ENCODE measurements around the gene FGL2. TPM values are rescaled to one million over a fixed set of nuclear protein-coding genes. Genes with fewer than 3 reads are reported as not detected.

The FGL2 gene, protein sequence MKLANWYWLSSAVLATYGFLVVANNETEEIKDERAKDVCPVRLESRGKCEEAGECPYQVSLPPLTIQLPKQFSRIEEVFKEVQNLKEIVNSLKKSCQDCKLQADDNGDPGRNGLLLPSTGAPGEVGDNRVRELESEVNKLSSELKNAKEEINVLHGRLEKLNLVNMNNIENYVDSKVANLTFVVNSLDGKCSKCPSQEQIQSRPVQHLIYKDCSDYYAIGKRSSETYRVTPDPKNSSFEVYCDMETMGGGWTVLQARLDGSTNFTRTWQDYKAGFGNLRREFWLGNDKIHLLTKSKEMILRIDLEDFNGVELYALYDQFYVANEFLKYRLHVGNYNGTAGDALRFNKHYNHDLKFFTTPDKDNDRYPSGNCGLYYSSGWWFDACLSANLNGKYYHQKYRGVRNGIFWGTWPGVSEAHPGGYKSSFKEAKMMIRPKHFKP
- under 0.01 and 0.53 TPM in 2 replicates for total RNA-seq

DNA sequence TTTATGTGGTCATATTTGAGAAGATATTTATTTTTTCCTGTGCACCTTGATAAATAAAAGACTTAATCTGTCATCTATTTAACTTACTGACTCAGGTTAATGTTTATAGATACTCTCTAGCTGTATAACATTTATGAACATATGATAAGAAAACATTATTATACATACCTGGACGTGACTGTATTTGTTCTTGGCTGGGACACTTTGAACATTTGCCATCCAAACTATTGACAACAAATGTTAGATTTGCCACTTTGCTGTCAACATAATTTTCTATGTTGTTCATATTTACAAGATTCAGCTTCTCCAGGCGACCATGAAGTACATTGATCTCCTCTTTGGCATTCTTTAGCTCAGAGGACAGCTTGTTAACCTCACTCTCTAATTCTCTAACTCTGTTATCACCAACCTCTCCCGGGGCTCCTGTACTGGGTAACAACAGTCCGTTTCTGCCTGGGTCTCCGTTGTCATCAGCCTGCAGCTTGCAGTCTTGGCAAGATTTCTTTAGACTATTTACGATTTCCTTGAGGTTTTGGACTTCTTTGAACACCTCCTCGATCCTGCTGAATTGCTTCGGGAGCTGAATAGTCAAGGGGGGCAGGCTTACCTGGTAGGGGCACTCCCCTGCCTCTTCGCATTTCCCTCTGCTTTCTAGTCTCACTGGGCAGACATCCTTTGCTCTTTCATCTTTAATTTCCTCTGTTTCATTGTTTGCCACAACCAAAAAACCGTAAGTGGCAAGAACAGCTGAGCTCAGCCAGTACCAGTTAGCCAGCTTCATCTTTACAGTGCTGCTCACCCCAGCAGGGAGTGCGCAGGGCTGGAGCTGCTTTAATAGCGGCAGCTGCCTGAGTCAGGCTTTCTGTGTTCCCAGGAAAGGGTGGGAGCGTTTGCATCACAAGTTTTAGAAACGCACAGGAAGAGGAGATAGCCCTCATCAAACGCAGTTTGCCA, at the start of gene FGL2:
Gene FGL2, minus strand, starts transcription at position 807 of the 954 bp plus-strand sequence. Its CDS starts 26 bp downstream, at position 781.
- Histone ChIP-seq H3K36me3 (ENCODE audit: control insufficient read depth, insufficient read depth, low read length) (no peaks in the 10 kb centered on the region), H3K4me3 (ENCODE audit: low read depth, low read length) (no peak within 1 kb of the TSS), H3K27me3 (ENCODE audit: control insufficient read depth, insufficient read depth, low read length) (no peaks in the 10 kb centered on the region)
- TF ChIP-seq CTCF (IDR thresholded peaks at IDR 0.05; ENCODE audit: insufficient read depth, low read length, severe bottlenecking), result no peak
- FAIRE-seq (no peak), DNase-seq (ENCODE audit: low read depth) (peak; percentile 49)

DNA sequence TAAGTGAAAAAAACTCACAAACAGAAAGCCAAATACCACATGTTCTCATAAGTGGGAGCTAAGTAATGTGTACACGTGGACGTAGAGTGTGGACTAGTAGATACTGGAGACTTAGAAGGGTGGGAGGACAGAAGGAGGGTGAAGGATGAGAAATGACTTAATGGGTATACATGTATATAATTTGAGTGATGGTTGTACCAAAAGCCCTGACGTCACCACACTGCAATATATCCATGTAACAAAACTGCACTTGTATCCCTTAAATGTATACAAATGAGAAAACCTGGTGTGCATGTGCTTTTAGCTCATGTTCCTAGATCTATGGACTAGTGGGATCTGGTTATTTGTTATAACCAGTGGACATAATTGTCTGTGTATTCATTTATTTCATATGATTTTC, 48.5 kb upstream of the FGL2 start:
- no peak for TF ChIP-seq CTCF (IDR thresholded peaks at IDR 0.05; ENCODE audit: insufficient read depth, low read length, severe bottlenecking)
- FAIRE-seq, result no peak
- H3K27me3 ChIP-seq (ENCODE audit: control insufficient read depth, insufficient read depth, low read length), result no peaks in the 10 kb centered on the region

DNA sequence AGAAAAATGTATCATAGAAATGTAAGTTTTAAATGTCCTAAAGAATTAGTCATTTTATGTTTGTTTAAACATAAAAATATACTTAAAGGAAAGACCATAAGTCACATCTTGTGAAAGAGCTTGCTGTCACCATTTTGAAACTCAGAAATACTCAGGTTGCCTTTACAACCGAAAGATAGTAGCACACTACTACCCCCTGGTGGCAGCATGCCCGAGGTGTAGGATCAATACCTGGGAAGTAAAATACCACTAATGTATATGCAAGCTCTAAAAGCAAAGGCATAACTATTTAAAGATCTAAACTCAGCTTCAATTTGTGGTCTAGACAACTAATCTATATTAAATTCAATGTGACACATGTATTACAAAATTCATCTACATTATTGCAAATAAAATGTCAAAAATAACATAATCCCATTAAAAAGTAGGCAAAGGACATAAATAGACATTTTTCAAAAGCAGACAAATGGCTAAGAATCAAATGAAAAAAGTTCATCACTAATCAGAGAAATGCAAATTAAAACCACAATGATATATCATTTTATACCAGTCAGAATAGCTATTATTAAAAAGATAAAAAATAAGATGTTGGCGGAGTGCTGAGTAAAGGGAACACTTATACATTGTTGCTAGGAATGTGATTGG, 47.7 kb upstream of the FGL2 start:
- TF ChIP-seq CTCF (IDR thresholded peaks at IDR 0.05; ENCODE audit: insufficient read depth, low read length, severe bottlenecking), result peak; percentile 57
- no peaks in the 10 kb centered on the region for H3K36me3 ChIP-seq (ENCODE audit: control insufficient read depth, insufficient read depth, low read length)
- FAIRE-seq (no peak), DNase-seq (ENCODE audit: low read depth) (peak; percentile 78)
- no peak overlapping the region for H3K4me3 ChIP-seq (ENCODE audit: low read depth, low read length)
- no peaks in the 10 kb centered on the region for H3K27me3 ChIP-seq (ENCODE audit: control insufficient read depth, insufficient read depth, low read length)

More for the DNA sequence above, 48.5 kb upstream of the FGL2 start:
- H3K4me3 ChIP-seq (ENCODE audit: low read depth, low read length), result no peak overlapping the region
- H3K36me3 ChIP-seq (ENCODE audit: control insufficient read depth, insufficient read depth, low read length), result no peaks in the 10 kb centered on the region
- no peak for DNase-seq (ENCODE audit: low read depth)

GRCh38 chr7:77246026-77246640, 46.5 kb upstream of the FGL2 start:
- Histone ChIP-seq H3K4me3 (ENCODE audit: low read depth, low read length) (no peak overlapping the region), H3K27me3 (ENCODE audit: control insufficient read depth, insufficient read depth, low read length) (no peaks in the 10 kb centered on the region), H3K36me3 (ENCODE audit: control insufficient read depth, insufficient read depth, low read length) (no peaks in the 10 kb centered on the region)
- no peak for DNase-seq (ENCODE audit: low read depth)
- peak; percentile 32 for FAIRE-seq
- TF ChIP-seq CTCF (IDR thresholded peaks at IDR 0.05; ENCODE audit: insufficient read depth, low read length, severe bottlenecking), result no peak

DNA sequence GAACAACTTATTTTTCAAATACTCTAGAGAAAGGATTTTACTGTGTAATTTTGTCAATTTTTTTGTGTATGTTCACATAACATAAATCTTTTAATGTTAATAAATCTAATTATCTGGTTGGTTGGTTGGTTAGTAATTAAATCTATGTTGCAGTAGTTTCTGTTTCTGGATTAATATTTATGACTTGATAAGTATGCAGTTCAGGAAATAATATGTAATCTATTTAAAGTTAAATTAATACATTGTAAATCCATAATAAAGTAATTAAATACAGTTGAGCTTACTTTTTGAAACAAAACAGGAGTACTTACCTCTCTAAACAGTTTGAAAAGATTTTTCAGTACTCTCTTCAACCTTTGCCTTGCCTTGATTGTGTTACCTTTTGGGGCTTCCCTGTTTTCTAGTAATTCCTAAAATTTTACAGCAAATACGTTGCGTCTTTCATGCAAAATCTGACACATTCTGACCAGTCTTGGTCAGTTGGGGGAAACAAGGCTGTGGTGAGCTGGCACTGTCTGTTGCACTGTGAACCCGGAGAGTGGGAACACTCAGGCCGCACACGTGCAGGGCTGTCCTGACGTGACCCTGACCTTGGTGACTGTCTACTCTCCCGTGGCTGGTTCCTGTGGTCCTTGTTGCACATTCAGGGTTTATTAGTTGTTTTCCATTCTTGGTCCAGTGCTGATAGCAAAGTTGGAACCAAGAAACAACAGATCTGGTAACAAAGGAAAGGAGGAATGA, 45.6 kb upstream of the FGL2 start:
- no peaks in the 10 kb centered on the region for H3K27me3 ChIP-seq (ENCODE audit: control insufficient read depth, insufficient read depth, low read length)
- no peak for TF ChIP-seq CTCF (IDR thresholded peaks at IDR 0.05; ENCODE audit: insufficient read depth, low read length, severe bottlenecking)
- H3K4me3 ChIP-seq (ENCODE audit: low read depth, low read length), result no peak overlapping the region
- no peaks in the 10 kb centered on the region for H3K36me3 ChIP-seq (ENCODE audit: control insufficient read depth, insufficient read depth, low read length)
- FAIRE-seq (no peak), DNase-seq (ENCODE audit: low read depth) (no peak)

All from bronchial epithelial cell (primary cell).